ENCODE data around the gene NFRKB.
"Not testable (repeated sequence)": the region's sequence is repeated elsewhere in the genome, so short reads cannot be mapped to it uniquely, and the experiment has no call there.

The NFRKB gene

DNA sequence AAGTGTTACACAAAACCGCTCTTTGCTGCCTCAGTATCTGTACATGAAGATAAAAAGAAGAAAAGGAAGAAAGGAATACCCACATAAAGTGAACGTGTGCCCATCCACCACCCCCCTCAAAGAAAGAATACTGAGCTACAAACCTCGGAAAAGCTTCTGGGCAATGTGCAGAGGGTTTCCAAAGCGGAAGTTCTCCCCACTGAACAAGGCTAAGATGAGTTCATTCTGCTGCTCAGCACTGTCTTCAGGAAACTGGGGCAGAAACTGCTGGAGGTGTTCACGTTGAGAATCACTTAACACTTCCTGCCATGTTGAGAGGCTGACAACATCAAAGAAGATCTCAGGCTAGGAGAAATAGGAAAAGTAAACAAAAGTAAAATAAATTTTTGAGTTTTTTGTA, 6.9 kb downstream of the NFRKB start:
- DNase-seq, result no peak

DNA sequence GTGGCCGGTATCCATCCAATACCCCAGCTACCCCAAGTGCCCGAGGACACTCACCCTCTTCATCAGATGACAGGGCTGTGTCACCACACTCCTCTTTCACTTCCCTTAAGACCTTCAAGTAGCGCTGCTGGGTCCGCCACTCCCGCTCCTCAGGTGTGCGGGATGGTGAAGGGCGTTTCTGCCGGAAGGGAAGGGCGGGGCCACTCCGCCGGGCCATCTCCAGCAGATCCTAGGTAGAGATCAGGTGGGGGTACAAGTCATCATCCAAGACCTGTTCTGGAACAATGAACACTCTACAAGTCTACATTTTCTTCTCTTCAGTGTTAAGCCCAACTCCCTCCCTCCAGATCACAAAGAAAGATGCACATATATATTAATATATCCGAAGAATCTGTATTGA, 10.0 kb downstream of the NFRKB start:
- no peak for DNase-seq

DNA sequence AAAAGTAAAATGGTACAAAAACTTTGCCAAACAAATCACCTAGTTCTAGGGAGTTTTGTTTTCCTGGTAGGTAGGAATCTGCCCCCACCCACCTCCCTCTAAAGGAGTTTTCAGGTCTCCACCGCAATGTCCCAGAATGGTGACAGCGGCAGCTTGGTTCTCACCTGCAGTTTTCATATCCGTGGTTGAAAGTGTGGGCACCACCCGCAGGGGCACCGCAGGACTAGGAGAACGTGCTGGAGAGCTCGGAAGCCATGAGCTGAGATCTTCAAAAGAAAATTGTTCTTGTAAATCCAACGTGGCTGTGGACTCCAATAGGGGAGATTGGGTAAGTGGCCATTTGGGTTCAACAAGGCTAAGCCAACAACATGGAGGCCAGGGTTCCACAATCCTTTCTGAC, 10.8 kb downstream of the NFRKB start:
- no peak for DNase-seq

DNA sequence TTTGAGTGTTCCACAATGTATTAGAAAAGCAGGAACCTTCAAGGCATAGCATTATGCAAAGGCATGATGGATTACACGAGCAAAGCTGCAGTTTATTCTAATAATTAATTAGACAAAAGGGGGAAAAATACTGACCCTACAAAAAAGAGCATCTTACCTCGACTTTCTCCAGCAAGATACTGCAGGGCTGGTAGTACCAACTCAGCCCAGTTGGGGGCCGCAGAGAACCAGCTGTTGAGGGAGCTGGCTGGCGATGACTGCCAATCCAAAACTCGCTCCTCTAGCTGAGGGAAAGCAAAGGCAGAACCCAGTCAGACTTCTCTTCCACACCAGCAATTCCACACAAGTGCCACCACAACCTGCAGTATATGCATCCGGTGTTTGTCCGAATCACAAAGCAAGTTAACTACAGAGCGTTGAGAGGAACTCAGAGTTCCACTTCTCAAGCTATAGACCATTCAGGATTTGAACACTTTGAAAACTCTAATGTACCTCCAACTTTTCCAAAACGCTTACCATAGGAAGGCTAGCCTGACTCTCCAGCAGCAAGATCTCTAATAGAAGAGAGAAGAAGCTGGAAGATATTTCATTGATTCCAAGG, 13.7 kb downstream of the NFRKB start:
- DNase-seq, result no peak

DNA sequence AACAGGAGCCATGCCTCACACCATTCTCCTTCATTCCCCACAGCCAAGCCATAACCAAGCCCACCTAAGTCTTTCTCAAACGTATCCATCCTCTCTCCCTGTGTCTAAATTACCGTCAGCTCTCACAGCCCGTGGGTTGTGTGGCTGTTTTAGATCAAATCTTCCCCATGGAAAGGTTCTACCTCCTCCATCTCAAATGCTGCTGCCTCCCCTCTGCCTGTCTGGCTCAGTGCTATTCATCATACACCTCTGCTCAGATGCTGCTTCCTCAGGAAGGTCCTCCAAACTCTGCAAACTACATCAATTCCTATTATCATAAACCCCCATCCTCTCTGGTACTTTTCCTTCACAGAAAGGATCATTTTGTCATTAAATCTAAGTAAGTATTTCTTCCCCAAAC, 15.1 kb downstream of the NFRKB start:
- no peak for DNase-seq

DNA sequence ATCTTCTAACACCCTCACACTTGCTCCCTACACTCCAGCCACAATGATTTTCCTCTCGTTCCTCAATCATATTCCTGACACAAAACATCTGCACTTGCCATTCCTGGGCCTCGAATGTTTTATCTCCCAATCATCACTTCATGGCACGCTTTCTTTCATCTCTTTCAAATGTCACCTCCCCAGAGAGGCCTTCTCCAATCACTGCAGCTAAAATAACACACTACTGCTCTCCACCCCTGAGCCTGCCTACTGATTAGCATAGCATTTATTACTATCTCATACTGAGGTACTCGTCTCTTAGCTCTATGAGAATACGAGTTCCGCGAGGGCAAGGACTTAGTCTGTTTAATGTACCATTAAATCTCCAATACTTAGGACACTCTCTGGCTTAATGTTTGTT, 23.5 kb downstream of the NFRKB start:
- DNase-seq, result no peak

DNA sequence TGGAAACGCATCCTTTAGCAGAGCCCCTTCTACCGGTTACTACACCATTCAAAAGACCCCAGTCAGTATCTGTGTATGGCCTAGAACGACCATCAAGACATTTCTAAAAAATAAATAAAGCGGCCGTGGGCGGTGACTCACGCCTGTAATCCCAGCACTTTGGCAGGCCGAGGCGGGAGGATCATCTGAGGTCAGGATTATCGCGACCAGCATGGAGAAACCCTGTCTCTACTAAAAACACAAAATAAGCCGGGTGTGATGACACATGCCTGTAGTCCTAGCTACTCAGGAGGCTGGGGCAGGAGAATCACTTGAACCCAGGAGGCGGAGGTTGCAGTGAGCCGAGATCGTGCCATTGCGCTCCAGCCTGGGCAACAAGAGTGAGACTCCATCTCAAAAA, 26.8 kb downstream of the NFRKB start:
- DNase-seq, result not testable (repeated sequence)

DNA sequence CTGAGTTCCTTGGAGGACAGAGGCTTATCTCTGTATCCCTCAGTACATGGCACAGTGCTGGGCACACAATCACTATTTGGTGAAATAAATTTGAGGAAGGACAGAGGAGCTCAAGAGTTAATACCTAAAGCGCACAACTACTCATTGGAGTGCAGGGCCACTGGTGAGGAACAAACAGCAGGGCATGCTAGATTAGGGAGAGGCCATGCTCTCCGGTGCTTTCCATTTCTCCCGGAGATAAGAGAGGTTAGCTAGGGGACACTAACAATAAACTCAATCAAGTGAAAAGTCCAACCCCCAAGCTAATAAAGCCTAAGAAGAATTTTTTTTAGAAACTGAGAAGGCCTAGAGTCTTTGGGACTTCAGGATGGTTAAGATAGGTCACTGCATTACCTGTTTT, 29.1 kb downstream of the NFRKB start:
- no peak for DNase-seq

DNA sequence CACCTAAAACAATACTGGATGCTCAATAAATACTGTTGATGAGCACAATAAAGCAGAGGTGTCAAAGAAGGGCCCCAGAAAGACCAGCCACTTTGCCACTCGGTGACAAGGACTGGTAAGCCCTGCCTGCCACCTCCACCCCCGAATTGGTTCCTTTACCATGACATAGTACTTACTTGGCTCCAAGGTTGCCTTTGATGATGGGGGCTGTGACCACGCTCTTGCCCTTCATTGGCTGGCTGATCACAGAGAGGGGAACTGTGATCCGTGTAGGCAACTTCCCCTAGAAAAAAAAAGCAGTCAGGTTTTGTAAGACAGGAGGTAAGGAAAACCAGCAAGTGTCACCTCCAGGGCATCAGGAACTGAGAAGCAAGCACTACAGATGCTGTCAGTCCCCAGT, 29.7 kb downstream of the NFRKB start:
- DNase-seq, result no peak

DNA sequence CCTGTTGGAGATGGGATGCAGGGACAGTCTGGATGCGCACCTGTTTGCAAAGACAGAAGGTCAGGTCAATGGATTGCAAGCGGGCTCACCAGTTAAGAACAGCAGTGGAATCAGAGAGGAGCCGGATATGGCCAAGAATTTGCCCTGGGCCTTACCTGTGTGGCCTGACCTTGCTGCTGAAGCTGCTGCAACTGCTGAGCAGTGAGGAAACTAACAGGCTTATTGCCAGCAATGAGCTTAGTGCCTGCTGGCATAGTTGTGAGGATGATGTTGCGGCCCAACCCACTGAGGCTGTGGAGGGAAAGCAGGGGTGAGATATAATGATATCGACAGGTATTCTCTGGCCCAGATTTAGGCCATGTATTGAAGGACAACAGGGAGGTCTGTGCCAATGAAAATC, 30.6 kb downstream of the NFRKB start:
- no peak for DNase-seq

DNA sequence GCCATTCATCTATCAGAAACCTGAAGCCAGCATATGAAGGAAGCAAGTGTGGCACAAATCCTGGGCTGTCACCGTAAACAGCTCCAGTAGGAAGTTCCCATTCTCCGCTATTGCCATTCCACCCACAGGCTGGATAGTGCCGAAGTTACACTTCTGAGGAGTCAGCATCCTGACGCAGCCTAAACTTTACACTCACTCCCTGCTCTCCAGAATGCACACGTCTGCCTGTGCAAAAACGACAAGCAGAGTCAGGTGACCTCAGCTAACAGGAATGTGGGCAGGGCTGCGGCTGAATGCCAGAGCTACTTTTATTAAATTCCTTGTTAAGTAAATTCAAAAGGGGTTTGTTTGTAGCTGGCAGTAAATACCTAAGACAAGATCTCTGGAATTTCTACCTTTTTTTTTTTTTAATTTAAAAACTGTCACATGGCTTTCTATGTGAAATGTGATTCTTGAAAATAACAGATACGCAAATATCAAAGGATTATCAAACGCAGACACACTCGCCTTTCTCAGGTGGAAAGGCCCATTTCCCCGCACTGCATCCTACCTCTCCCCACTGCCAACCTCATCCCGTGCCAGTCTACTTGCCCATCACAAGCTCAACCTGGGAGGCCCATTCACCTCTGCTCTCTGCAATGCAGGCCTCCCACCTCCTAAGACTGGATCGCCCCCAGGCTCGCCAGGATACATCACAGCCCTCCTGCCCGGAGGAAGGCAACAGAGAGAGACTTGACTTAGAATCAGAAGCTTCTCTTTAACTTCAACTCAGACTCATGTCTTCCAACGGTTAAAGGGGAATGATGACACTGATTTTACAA, 33.5 kb downstream of the NFRKB start:
- no peak for DNase-seq

DNA sequence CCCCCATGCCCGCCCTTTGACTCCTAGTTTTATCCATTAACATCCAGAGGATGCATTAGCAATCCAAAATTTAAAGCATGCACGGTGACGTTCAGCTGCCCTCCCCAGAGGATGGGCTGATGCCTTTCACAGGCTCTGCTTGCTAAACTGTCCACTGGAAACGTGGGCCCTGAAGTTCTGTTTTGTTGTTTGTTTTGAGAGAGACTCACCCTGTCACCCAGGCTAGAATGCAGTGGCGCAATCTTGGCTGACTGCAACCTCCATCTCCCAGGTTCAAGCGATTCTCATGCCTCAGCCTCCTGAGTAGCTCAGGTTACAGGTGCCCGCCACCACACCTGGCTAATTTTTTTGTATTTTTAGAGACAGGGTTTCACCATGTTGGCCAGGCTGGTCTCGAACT, 39.3 kb downstream of the NFRKB start:
- no peak for DNase-seq

DNA sequence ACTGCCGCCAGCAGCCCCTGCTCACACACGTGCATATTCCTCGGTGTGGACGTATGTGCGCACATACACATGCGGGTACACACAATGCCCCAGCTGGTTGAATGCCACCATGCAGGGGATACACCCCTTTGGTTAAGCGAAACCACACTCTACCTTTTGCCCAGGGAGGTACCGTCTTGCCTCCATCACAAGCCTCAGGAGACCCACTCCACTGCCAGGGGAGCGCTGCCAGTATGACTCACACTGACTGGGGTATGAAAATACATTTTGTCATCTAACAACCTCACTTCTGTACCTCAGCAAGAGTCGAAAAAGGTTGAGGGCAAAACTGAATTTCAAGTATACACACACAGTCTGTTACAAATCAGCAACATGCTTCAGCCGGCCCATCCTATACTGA, 40.3 kb downstream of the NFRKB start:
- no peak for DNase-seq

DNA sequence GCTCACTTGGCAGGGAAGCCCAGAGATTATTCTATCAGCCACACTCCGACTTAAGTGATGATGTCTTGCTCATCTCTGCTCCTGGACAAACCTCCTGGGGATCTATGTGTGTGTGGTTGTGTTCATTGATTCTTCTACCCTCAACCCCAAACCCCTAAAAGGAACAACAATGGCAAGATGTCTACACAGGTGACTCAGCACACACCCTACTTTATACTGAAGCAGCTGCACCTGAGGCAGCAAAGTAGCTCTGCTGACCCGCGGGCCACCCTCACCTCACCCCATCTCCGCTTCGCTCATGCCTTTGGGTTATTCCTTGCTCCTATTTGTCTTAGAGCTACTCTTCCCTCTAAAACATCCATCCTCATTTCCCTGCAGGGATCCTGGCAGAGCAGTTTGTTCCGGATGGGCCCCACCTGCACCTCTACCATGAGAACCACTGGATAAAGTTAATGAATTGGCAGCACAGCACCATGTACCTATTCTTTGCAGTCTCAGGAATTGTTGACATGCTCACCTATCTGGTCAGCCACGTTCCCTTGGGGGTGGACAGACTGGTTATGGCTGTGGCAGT, 41.1 kb downstream of the NFRKB start:
- DNase-seq, result no peak

DNA sequence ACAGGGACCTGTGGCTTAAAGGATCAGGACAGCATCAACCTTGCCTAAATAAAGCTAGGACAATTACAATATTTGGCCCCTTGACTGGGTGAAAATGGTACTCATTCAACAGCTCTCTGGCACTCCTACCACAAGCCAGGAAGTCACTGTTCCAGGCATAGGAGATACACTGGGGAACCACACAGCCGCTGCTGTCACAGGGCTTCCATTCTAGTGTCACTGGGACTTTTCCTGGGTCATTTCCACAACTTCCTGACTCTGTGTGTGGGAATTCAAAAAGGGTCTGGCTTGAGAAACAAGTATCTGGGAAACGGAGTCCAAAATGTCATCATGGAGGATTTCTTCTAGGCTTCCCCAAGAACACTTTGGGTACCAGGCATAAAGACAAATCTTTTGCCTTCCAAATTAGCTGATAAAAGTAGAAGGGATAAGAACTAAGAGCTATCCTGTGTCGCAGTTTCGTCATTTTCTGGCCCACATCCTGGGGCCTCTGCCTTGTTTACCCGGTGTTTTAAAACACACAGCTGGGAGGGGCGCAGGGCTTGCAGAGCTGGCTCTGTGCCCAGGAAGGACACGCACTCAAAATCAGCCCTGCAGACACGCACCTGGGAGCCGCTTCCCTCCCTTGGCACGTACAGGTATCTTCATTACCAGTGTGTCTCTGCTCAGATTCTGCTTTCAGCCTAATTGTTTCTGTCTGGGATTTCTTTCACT, 41.7 kb downstream of the NFRKB start:
- DNase-seq, result peak; percentile 1

DNA sequence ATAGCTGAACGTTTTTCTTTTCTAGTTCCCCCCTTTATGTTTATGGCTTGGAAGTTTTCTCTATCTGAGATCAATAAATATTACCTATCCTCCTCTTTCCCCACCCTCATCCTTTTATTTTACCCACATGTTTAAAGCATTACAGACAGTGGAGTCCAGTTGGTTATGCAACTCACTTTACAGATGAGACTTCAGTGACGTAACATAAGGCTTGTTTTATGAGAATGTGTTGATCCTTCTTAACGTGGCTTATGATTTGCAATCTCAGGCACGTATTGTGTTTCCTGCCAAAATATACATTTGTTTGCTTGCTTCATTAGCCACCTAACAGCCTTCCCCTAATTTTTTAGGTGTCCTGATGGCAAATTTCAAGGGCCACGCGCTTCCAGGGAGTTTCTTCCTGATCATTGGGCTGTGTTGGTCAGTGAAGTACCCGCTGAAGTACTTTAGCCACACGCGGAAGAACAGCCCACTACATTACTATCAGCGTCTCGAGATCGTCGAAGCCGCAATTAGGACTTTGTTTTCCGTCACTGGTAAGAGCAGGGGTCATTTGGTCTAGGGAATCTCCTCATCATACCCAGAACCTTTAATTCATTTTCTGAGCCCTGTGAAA, 43.1 kb downstream of the NFRKB start:
- no peak for DNase-seq

DNA sequence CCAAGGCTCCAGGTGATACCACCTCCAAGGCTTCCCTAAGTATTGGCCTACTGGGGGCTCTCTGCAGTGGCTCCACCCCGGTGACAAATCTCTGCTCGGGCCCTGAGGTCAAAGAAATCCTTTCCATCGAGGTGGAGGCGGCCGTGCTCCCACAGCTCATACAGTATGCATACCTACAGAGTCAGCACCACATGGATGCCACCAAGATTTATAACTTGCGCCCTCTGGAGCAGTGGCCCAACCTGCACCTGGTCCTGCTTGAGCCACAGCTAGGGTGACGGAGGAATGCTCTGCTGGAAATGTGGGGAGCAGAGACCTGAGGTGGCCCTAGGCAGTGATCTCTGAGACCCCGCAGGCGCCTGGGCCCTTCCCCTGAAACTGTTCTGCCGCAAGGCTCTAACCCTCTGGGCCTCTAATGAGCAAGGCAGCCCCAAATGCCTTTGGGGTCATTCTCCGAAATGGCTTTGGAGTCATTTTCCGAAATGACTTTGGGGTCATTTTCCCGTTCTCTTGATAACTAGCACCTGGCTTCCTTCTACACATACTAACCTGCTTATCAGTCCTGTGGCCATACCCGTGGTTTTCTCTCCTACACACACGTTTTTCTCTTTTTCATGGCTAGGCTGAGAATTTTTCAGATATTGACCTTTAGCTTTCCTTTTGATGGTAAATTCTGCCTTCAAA, 45.8 kb downstream of the NFRKB start:
- no peak for DNase-seq

DNA sequence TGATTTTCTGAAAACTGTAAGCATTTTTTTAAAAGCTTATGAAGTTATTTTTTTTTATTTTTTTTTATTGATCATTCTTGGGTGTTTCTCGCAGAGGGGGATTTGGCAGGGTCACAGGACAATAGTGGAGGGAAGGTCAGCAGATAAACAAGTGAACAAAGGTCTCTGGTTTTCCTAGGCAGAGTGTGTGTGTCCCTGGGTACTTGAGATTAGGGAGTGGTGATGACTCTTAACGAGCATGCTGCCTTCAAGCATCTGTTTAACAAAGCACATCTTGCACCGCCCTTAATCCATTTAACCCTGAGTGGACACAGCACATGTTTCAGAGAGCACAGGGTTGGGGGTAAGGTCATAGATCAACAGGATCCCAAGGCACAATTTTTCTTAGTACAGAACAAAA, 48.0 kb downstream of the NFRKB start:
- DNase-seq, result not testable (repeated sequence)

DNA sequence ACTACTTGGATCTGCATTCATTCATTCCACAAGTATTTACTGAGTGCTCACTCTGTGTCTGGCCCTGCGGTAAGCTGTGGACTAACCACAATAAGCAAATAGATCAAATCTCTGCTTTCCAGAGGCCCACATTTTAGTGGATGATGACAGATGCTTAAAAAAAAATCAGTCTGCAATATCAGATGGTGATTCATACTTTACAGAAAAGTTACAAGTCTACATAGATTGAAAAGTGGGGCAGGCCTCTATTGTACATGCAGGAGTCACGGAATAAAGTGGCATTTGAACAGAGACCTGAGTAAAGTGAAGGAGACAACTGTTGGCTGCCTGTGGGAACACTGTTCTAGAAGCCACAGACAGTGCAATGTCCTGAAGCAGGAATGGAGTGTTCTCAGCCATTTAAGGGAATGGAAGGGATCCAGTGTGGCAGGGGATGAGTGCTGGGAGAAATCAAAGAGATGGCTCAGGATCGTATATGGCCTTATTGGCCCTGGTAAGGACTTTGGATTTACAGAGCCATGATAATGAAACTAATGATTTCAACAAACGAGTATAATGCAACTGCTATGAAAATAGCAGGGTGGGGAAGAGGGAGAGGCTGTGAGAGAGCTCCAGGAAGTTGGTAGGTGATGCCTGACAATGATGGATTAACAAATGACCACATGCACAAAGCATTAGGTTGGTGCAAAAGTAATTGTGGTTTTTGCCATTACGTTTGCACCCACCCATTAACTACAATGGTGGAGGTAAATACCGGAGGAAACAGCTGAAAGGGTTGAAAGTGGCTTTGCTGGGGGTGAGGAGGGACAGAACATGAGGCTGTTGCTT, 48.7 kb downstream of the NFRKB start:
- no peak for DNase-seq
